GM13977 (cell line): ENCODE measurements around the gene RAD51B.

Experiments
- DNase-seq: peaks from one replicate; pipeline ENCODE4 v3.0.0; 2012; ENCODE audit warnings: low spot score
- in situ Hi-C: fragments of 300-500 bp; cut with MboI; formaldehyde crosslinking; loops from one replicate; pipeline ENCODE4 v1.12.0; 2022; ENCODE audit warnings: low sequenced_read_pairs, low pct_unique_long_range_greater_than_20kb, mixed read lengths, inconsistent platforms; ENCODE audit not compliant: unreplicated experiment
- TF ChIP-seq, protein P1 (sequence below): IDR thresholded peaks from 2 replicates; pipeline ENCODE4 v1.5.1; 2012; ENCODE audit warnings: mild to moderate bottlenecking, control low read depth; ENCODE audit not compliant: insufficient read depth; ENCODE audit errors: extremely low read depth, missing control alignments

The RAD51B gene

DNA sequence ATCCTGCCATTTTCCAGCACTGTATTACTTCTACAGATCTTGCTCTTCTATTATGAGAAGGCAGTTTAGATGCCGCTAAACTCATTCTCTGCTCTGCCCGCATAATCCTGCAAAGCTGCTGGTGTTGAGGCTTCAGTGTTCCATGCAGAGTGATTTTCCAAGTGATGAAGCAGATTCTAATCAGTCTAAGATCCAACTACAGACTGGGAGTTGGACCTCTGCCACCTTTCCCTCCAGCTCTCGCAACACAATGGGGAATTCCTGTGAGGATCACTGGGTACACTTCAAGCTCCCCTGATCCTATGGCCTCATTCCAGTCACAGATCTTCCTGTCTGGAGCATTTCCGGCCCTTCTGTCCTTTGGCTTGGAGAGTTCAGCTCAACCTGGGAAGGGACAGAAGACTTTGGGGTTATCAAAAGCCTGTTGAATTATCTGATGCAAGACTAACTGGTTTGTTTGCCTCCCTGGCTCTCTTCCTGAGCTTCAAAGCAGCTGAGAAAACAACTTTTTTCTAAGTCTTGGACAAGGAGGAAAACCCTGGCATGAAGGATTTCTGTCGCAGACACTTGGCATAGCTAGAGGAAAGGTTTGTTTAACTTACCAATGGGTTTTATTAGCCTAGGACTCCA, 639.4 kb downstream of the RAD51B start:
- TF ChIP-seq, protein P1, sequence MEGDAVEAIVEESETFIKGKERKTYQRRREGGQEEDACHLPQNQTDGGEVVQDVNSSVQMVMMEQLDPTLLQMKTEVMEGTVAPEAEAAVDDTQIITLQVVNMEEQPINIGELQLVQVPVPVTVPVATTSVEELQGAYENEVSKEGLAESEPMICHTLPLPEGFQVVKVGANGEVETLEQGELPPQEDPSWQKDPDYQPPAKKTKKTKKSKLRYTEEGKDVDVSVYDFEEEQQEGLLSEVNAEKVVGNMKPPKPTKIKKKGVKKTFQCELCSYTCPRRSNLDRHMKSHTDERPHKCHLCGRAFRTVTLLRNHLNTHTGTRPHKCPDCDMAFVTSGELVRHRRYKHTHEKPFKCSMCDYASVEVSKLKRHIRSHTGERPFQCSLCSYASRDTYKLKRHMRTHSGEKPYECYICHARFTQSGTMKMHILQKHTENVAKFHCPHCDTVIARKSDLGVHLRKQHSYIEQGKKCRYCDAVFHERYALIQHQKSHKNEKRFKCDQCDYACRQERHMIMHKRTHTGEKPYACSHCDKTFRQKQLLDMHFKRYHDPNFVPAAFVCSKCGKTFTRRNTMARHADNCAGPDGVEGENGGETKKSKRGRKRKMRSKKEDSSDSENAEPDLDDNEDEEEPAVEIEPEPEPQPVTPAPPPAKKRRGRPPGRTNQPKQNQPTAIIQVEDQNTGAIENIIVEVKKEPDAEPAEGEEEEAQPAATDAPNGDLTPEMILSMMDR, result no peak
- in situ Hi-C loops, result no loop called here
- no peak for DNase-seq

- TF ChIP-seq, protein P1, result no peak
- in situ Hi-C loops, result no loop called here
- no peak for DNase-seq
These were observed 640.0 kb downstream of the RAD51B start for GRCh38 chr14:68459480-68460136.

DNA sequence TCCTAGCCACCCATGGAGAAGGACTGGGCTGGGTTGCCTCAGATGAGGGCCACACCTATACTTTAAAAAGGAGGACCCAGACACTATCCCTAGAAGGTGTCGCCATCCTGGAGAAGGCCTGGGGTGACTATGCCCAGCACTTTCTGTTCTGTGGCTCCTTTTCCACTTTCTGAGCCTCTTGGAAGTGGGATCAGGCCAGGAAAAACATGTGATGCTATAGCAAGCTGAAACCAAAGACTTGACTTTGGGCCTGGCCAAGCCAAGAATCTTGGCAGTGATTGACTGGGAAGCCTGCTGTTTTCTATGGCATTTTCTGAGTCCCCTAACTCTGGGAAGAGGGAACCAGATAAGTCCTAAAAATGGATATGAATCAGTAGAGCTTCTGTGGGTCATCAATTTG, 641.0 kb downstream of the RAD51B start:
- TF ChIP-seq, protein P1, result no peak
- in situ Hi-C loops, result no loop called here
- DNase-seq, result no peak

DNA sequence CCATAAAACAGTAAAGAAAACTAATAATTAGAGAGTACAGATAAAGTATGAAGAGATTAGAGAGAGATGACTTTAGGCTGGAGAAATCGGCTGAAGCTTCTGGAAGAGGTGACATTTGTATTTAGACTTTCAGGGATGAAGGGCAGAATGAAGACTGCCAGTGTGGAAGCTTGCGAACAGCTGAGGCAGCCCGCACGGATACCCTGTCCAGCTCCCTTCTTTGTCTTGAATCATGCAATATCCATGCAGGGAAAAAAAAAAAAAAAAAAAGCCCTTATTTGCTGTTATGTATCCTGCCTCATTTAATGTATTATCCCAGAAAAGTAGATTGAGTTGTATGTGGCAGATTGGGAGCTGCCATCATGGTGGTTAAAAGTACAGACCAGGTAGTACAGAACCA, 641.5 kb downstream of the RAD51B start:
- TF ChIP-seq, protein P1, result no peak

DNA sequence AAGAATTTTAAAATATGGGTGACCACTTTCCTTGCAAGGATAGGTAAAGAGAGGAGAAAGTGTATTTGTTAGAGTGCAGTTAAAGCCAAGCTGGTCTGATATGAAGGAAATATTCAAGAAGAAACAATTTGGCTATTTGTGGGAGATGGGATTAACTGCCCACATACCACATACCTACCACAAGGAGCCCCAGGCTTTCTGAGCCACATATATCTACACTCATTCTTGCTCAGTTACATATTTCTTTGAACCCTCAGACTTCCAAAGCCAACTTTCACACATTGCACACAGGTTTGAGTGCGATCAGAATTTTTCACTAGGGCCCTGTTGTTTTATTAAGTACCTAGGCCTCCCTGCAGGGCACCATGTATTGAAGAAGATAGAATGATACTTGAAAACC, 643.1 kb downstream of the RAD51B start:
- TF ChIP-seq, protein P1, result no peak
- in situ Hi-C loops, result no loop called here
- DNase-seq, result no peak

More for the DNA sequence above, 641.5 kb downstream of the RAD51B start:
- no peak for DNase-seq
- in situ Hi-C loops, result no loop called here

DNA sequence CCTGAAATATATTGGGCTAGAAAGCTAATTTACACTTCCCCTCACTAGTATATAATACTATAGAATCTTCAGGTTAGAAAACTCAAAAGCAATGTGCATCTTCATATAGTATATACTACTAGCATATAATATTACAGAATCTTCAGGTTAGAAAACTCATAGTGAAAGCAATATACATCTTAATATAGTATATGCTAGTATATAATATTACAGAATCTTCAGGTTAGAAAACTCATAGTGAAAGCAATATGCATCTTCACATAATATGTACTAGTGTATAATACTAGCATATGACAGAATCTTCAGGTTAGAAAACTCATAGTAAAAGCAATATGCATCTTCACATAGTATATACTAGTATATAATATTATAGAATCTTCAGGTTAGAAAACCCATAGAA, 643.7 kb downstream of the RAD51B start:
- TF ChIP-seq, protein P1, result no peak
- in situ Hi-C loops, result no loop called here
- DNase-seq, result no peak
